ENCODE measurements around the gene TOR2A. TPM values are rescaled to one million over a fixed set of nuclear protein-coding genes. Genes with fewer than 3 reads are reported as not detected.
"Not testable (repeated sequence)": the region's sequence is repeated elsewhere in the genome, so short reads cannot be mapped to it uniquely, and the experiment has no call there.

TOR2A gene
- total RNA-seq (2014; rRNA removed; shearing (Covaris generic)), result 9.0 and 10.5 TPM in 2 replicates
- polyA plus RNA-seq (2015; cell fraction: cytosol; rRNA removed), result 28.8 and 36.0 TPM in 2 replicates
- polyA plus RNA-seq (2015; cell fraction: nucleus; rRNA removed), result 17.0 and 24.8 TPM in 2 replicates

- in situ Hi-C loops (cut with HindIII; ENCODE audit: low pct_unique_long_range_greater_than_20kb, low sequenced_read_pairs), result no loop called here
- DNase-seq (ENCODE audit: low read depth, low spot score), result peak; percentile 97
These were observed at the start of gene TOR2A for GRCh38 chr9:127734747-127735529. Gene TOR2A, minus strand, starts transcription at chr9:127735294. Its CDS starts 24 bp downstream, at chr9:127735270.

- DNase-seq (ENCODE audit: low read depth, low spot score), result no peak
- in situ Hi-C loops (cut with HindIII; ENCODE audit: low pct_unique_long_range_greater_than_20kb, low sequenced_read_pairs), result no loop called here
These were observed 48.3 kb upstream of the TOR2A start for GRCh38 chr9:127783111-127784008.

- in situ Hi-C loops (cut with HindIII; ENCODE audit: low pct_unique_long_range_greater_than_20kb, low sequenced_read_pairs), result no loop called here
- no peak for DNase-seq (ENCODE audit: low read depth, low spot score)
These were observed 46.7 kb upstream of the TOR2A start for GRCh38 chr9:127781806-127782205.

GRCh38 chr9:127780909-127781308 is 45.8 kb upstream of the TOR2A start:
- DNase-seq (ENCODE audit: low read depth, low spot score); in situ Hi-C loops (cut with HindIII; ENCODE audit: low pct_unique_long_range_greater_than_20kb, low sequenced_read_pairs): not testable (repeated sequence)

GRCh38 chr9:127780126-127780885 is 45.2 kb upstream of the TOR2A start:
- DNase-seq (ENCODE audit: low read depth, low spot score), result peak; percentile 41
- in situ Hi-C loops (cut with HindIII; ENCODE audit: low pct_unique_long_range_greater_than_20kb, low sequenced_read_pairs), result no loop called here

- in situ Hi-C loops (cut with HindIII; ENCODE audit: low pct_unique_long_range_greater_than_20kb, low sequenced_read_pairs), result no loop called here
- no peak for DNase-seq (ENCODE audit: low read depth, low spot score)
These were observed 44.3 kb upstream of the TOR2A start for GRCh38 chr9:127779136-127779981.

GRCh38 chr9:127778280-127779135 is 43.4 kb upstream of the TOR2A start, which contains the start of gene SH2D3C:
Gene SH2D3C, minus strand, starts transcription at chr9:127778666. Its CDS starts 39 bp downstream, at chr9:127778627.
- in situ Hi-C loops (cut with HindIII; ENCODE audit: low pct_unique_long_range_greater_than_20kb, low sequenced_read_pairs), result no loop called here
- no peak for DNase-seq (ENCODE audit: low read depth, low spot score)

- in situ Hi-C loops (cut with HindIII; ENCODE audit: low pct_unique_long_range_greater_than_20kb, low sequenced_read_pairs), result no loop called here
These were observed 42.4 kb upstream of the TOR2A start for GRCh38 chr9:127777368-127777980.

GRCh38 chr9:127776924-127777289 is 41.8 kb upstream of the TOR2A start:
- in situ Hi-C loops (cut with HindIII; ENCODE audit: low pct_unique_long_range_greater_than_20kb, low sequenced_read_pairs), result no loop called here

More at GRCh38 chr9:127777368-127777980, 42.4 kb upstream of the TOR2A start:
- no peak for DNase-seq (ENCODE audit: low read depth, low spot score)

GRCh38 chr9:127776195-127776923 is 41.3 kb upstream of the TOR2A start:
- no peak for DNase-seq (ENCODE audit: low read depth, low spot score)
- in situ Hi-C loops (cut with HindIII; ENCODE audit: low pct_unique_long_range_greater_than_20kb, low sequenced_read_pairs), result no loop called here

More at GRCh38 chr9:127776924-127777289, 41.8 kb upstream of the TOR2A start:
- no peak for DNase-seq (ENCODE audit: low read depth, low spot score)

- in situ Hi-C loops (cut with HindIII; ENCODE audit: low pct_unique_long_range_greater_than_20kb, low sequenced_read_pairs), result no loop called here
- no peak for DNase-seq (ENCODE audit: low read depth, low spot score)
These were observed 38.9 kb upstream of the TOR2A start for GRCh38 chr9:127773981-127774380.

- in situ Hi-C loops (cut with HindIII; ENCODE audit: low pct_unique_long_range_greater_than_20kb, low sequenced_read_pairs), result no loop called here
- DNase-seq (ENCODE audit: low read depth, low spot score), result no peak
These were observed 38.2 kb upstream of the TOR2A start for GRCh38 chr9:127773272-127773671.

- DNase-seq (ENCODE audit: low read depth, low spot score), result no peak
- in situ Hi-C loops (cut with HindIII; ENCODE audit: low pct_unique_long_range_greater_than_20kb, low sequenced_read_pairs), result no loop called here
These were observed 37.5 kb upstream of the TOR2A start for GRCh38 chr9:127772603-127773002.

GRCh38 chr9:127771570-127772189 is 36.6 kb upstream of the TOR2A start:
- DNase-seq (ENCODE audit: low read depth, low spot score), result no peak
- in situ Hi-C loops (cut with HindIII; ENCODE audit: low pct_unique_long_range_greater_than_20kb, low sequenced_read_pairs), result no loop called here

Data from SK-MEL-5 (cell line).